Measurements from ENCODE around the gene CRY2.

- TF ChIP-seq CTCF (IDR thresholded peaks at IDR 0.05; ENCODE audit: low read depth, low read length, poor library complexity, severe bottlenecking) (no peak), EZH2phosphoT487 (IDR thresholded peaks at IDR 0.05; ENCODE audit: borderline replicate concordance, low read length) (no peak)
These were observed 74.5 kb downstream of the CRY2 start for GRCh38 chr11:45921561-45922424.
